Limb (tissue), 2 donors: ENCODE data around the gene SERPINB10.

Source experiments
- DNase-seq, 2 donors: peaks; one replicate each; pipeline ENCODE4 v3.0.0-alpha.2; 2016; ENCODE audit errors: extremely low spot score in 2 of 2

Gene SERPINB10

GRCh38 chr18:63907664-63908063, at the start of gene SERPINB10:
SERPINB10 (plus strand) TSS chr18:63907958; CDS start chr18:63915511, 7,553 bp downstream.
- no peak for DNase-seq

- no peak for DNase-seq
Measured at GRCh38 chr18:63858456-63858855, 49.3 kb upstream of the SERPINB10 start.

GRCh38 chr18:63859781-63860475, 47.8 kb upstream of the SERPINB10 start:
- no peak for DNase-seq

- no peak for DNase-seq
Measured at GRCh38 chr18:63860531-63860930, 47.2 kb upstream of the SERPINB10 start.

- no peak for DNase-seq
Measured at GRCh38 chr18:63867368-63868125, 40.2 kb upstream of the SERPINB10 start.

GRCh38 chr18:63868546-63868945, 39.2 kb upstream of the SERPINB10 start:
- no peak for DNase-seq

GRCh38 chr18:63869374-63869773, 38.4 kb upstream of the SERPINB10 start:
- no peak for DNase-seq

GRCh38 chr18:63869851-63870250, 37.9 kb upstream of the SERPINB10 start:
- DNase-seq = no peak

GRCh38 chr18:63871836-63872235, 35.9 kb upstream of the SERPINB10 start:
- DNase-seq = no peak

GRCh38 chr18:63872586-63872985, 35.2 kb upstream of the SERPINB10 start:
- DNase-seq = no peak

GRCh38 chr18:63878343-63878742, 29.4 kb upstream of the SERPINB10 start:
- DNase-seq = no peak

GRCh38 chr18:63878925-63879324, 28.8 kb upstream of the SERPINB10 start:
- DNase-seq = no peak

- no peak for DNase-seq
Measured at GRCh38 chr18:63879709-63880108, 28.0 kb upstream of the SERPINB10 start.

GRCh38 chr18:63881851-63882250, 25.9 kb upstream of the SERPINB10 start:
- DNase-seq = no peak

- DNase-seq = no peak
Measured at GRCh38 chr18:63882333-63883141, 25.2 kb upstream of the SERPINB10 start.

GRCh38 chr18:63883617-63884016, 24.1 kb upstream of the SERPINB10 start:
- no peak for DNase-seq

- no peak for DNase-seq
Measured at GRCh38 chr18:63887424-63887823, 20.3 kb upstream of the SERPINB10 start, which contains the start of gene SERPINB2. SERPINB2 (plus strand) TSS chr18:63887705; CDS start chr18:63891445, 3,740 bp downstream.

- DNase-seq = no peak
Measured at GRCh38 chr18:63888470-63889190, 19.1 kb upstream of the SERPINB10 start.

- no peak for DNase-seq
Measured at GRCh38 chr18:63889626-63890025, 18.1 kb upstream of the SERPINB10 start.

GRCh38 chr18:63890237-63890949, 17.4 kb upstream of the SERPINB10 start:
- no peak for DNase-seq

- DNase-seq = no peak
Measured at GRCh38 chr18:63890950-63891304, 16.8 kb upstream of the SERPINB10 start.
